H1 (cell line): ENCODE results near the gene LAIR1.

ENCODE experiments used
- ATF3 ChIP-seq: IDR thresholded peaks from 2 replicates; pipeline ENCODE4 v1.6.1; 2011; ENCODE audit warnings: low read depth, mild to moderate bottlenecking, low read length; ENCODE audit not compliant: insufficient read depth
- CHD1 ChIP-seq: IDR thresholded peaks from 2 replicates; pipeline ENCODE4 v1.6.1; 2012; ENCODE audit warnings: low read depth, low read length, improper control_type of control experiment
- CTCF ChIP-seq, 3 experiments: IDR thresholded peaks; 1 replicate in 2 of 3; 2 replicates in 1 of 3; pipeline versions ENCODE4 v1.5.1 to v1.6.1; 2011; ENCODE audit warnings: low read length in 3 of 3, mild to moderate bottlenecking in 3 of 3, inconsistent platforms in 2 of 3, low read depth in 1 of 3, moderate library complexity in 1 of 3; ENCODE audit not compliant: insufficient read depth in 1 of 3; ENCODE audit errors: control extremely low read depth in 1 of 3
- FOSL1 ChIP-seq: IDR thresholded peaks from 2 replicates; pipeline ENCODE4 v1.6.1; 2011; ENCODE audit warnings: mild to moderate bottlenecking, low read depth, low read length, moderate library complexity; ENCODE audit not compliant: insufficient read depth
- MAX ChIP-seq: IDR thresholded peaks from 2 replicates; pipeline ENCODE4 v1.6.1; 2012; ENCODE audit warnings: inconsistent platforms
- RNF2 ChIP-seq: fragments of 200-900, 300-1000 bp; sonication (generic); IDR thresholded peaks from 2 replicates; pipeline ENCODE4 v1.7.1; 2016; ENCODE audit warnings: borderline replicate concordance, low read depth, mild to moderate bottlenecking, antibody characterized with exemption, low read length; ENCODE audit not compliant: poor library complexity, severe bottlenecking; ENCODE audit errors: missing control alignments
- TCF12 ChIP-seq: IDR thresholded peaks from 2 replicates; pipeline ENCODE4 v1.6.1; 2011; ENCODE audit warnings: low read depth, mild to moderate bottlenecking, low read length

GRCh38 chr19:54319049-54319448 is 45.7 kb downstream of the LAIR1 start:
- no peak for TF ChIP-seq RNF2
- TF ChIP-seq FOSL1: no peak
- TF ChIP-seq ATF3: no peak
- no peak for TF ChIP-seq MAX
- no peak for TF ChIP-seq CHD1
- TF ChIP-seq CTCF (IDR thresholded peaks at IDR 0.05; ENCODE audit: control extremely low read depth in 1 of 3, insufficient read depth in 1 of 3, low read depth in 1 of 3, low read length in 3 of 3): no peak
- TF ChIP-seq TCF12: no peak
